OCI-LY7 (cell line): ENCODE results near the gene SPATS2L. TPM values are rescaled to one million over a fixed set of nuclear protein-coding genes. Genes with fewer than 3 reads are reported as not detected.

ENCODE experiments used
- BruUV-seq: library from RNA; stranded (reverse); fragments of 400-500 nt; replicated peaks from 2 replicates; lab custom pipeline; 2021; lab: Mats Ljungman, UMichigan
- CTCF ChIA-PET: fragments of 300-600 bp; sonication (Branson Sonifier 250); formaldehyde crosslinking; loops from one replicate; lab custom pipeline; 2022; ENCODE audit warnings: antibody characterized with exemption; ENCODE audit not compliant: unreplicated experiment; lab: Charles Lee
- POLR2A ChIA-PET: fragments of 300-600 bp; sonication (Branson Sonifier 250); formaldehyde crosslinking; loops from one replicate; lab custom pipeline; 2022; ENCODE audit warnings: antibody characterized with exemption; lab: Charles Lee
- DNase-seq: peaks from one replicate; pipeline ENCODE4 v3.0.0-alpha.2; 2015; ENCODE audit warnings: low spot score
- H2AFZ ChIP-seq: fragments of 200-600 bp; sonication (generic), shearing (Covaris generic); 2 replicates; pipeline ENCODE4 v1.6.1; 2014; ENCODE audit warnings: mild to moderate bottlenecking, antibody characterized with exemption, low read length, moderate library complexity
- H3K27ac ChIP-seq: fragments of 200-600 bp; sonication (generic); 2 replicates; pipeline ENCODE4 v1.5.1; 2014; ENCODE audit warnings: mixed run types, low read depth, mild to moderate bottlenecking, moderate library complexity, low read length, inconsistent platforms; ENCODE audit not compliant: poor library complexity, severe bottlenecking
- H3K36me3 ChIP-seq: fragments of 200-600 bp; sonication (generic); 2 replicates; pipeline ENCODE4 v1.6.1; 2014; ENCODE audit warnings: mild to moderate bottlenecking, antibody characterized with exemption, low read length, moderate library complexity, mixed read lengths; ENCODE audit not compliant: insufficient read depth
- H3K4me1 ChIP-seq: fragments of 200-600 bp; sonication (generic); 2 replicates; pipeline ENCODE4 v1.5.1; 2014; ENCODE audit warnings: mild to moderate bottlenecking, low read length; ENCODE audit not compliant: insufficient read depth, poor library complexity, severe bottlenecking
- H3K4me2 ChIP-seq: fragments of 200-600 bp; sonication (generic); 2 replicates; pipeline ENCODE4 v1.6.1; 2014; ENCODE audit warnings: mild to moderate bottlenecking, low read length
- H3K4me3 ChIP-seq: fragments of 200-600 bp; sonication (generic); 2 replicates; pipeline ENCODE4 v1.5.1; 2014; ENCODE audit warnings: mild to moderate bottlenecking, low read depth, low read length; ENCODE audit not compliant: poor library complexity, severe bottlenecking
- H3K79me2 ChIP-seq: fragments of 200-600 bp; sonication (generic); 2 replicates; pipeline ENCODE4 v1.6.1; 2016; ENCODE audit warnings: low read depth, mild to moderate bottlenecking, low read length, moderate library complexity, mixed read lengths; ENCODE audit not compliant: insufficient read depth
- H3K9me2 ChIP-seq: fragments of 200-600 bp; sonication (generic); 2 replicates; pipeline ENCODE4 v1.6.1; 2016; ENCODE audit warnings: mild to moderate bottlenecking, low read length, mixed read lengths; ENCODE audit not compliant: insufficient read depth
- H3K9me3 ChIP-seq: fragments of 200-600 bp; sonication (generic); 2 replicates; pipeline ENCODE4 v1.6.1; 2014; ENCODE audit warnings: mild to moderate bottlenecking, mixed run types, low read length, mixed read lengths
- H4K20me1 ChIP-seq: fragments of 200-600 bp; sonication (generic); 2 replicates; pipeline ENCODE4 v1.6.1; 2014; ENCODE audit warnings: mild to moderate bottlenecking, antibody characterized with exemption, low read length, moderate library complexity, mixed read lengths; ENCODE audit not compliant: insufficient read depth
- CTCF ChIP-seq: fragments of 200-600 bp; sonication (generic); conservative IDR thresholded peaks from 2 replicates; pipeline ENCODE4 v1.5.1; 2014; ENCODE audit warnings: mild to moderate bottlenecking, antibody characterized with exemption, low read length, moderate library complexity, mixed read lengths
- EZH2phosphoT487 ChIP-seq: fragments of 200-600 bp; sonication (generic); IDR thresholded peaks from 2 replicates; pipeline ENCODE4 v1.6.1; 2018; ENCODE audit warnings: low read depth, borderline replicate concordance, mild to moderate bottlenecking, mixed run types, antibody characterized with exemption, low read length, moderate library complexity, mixed read lengths
- intact Hi-C: fragments of 100-400 bp; cut with micrococcal nuclease; formaldehyde crosslinking; loops from one replicate; pipeline ENCODE4 v1.10.0; 2022; ENCODE audit not compliant: unreplicated experiment
- total RNA-seq, 2 experiments: library from RNA; depleted of rRNA in 1 of 2; stranded (reverse); fragments of >200 nt in 1 of 2; shearing (Covaris generic) in 1 of 2; gene quantifications; 2 replicates each; pipeline ENCODE4 v1.2.3, GENCODE V29; 2014 to 2022

Gene SPATS2L
- total RNA-seq, 2 experiments from 2014 or later = 3.1 to 5.2 TPM

- Histone ChIP-seq H3K4me1 (no peaks in the 10 kb centered on the region), H3K4me2 (no peak overlapping the region), H2AFZ (no peak overlapping the region), H3K9me2 (no peaks in the 10 kb centered on the region), H3K79me2 (no peaks in the 10 kb centered on the region), H3K36me3 (no peaks in the 10 kb centered on the region), H3K27ac (no peak overlapping the region), H3K9me3 (no peaks in the 10 kb centered on the region), H3K4me3 (no peak overlapping the region), H4K20me1 (no peaks in the 10 kb centered on the region)
- ChIA-PET POLR2A (interaction anchor here (0.7 to 1.2 kb wide), 2 partner anchors 10 to 15 kb away, joined by 3 to 5 read pairs; no protein-coding TSS in a partner anchor), CTCF (no interaction called here)
- no TSS peak for BruUV-seq
- no peak for DNase-seq
- intact Hi-C loops = no loop called here
- no peak for TF ChIP-seq CTCF
- no peak for TF ChIP-seq EZH2phosphoT487
These were observed 48.6 kb downstream of the SPATS2L start for GRCh38 chr2:200354833-200355751.

DNA sequence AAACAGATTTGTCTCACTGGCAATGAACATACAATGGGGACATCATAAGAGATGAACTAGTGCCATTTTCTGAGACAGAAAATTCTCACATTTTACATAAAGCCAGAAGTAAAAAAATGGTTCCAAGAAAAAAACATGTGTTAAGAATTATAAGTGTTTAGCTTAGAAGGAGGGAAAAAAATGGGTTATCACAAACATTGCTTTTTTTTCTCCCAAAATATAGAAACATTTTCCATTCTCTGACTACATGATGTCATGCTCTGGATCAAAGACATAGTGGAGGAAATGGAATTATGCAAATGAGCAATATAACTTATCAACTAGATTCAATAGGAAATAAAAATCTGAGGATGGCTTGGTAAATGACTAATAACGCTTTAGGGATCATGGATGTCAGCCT lies 49.8 kb downstream of the SPATS2L start:
- H3K4me2 ChIP-seq = no peak overlapping the region
- H3K9me3 ChIP-seq = no peaks in the 10 kb centered on the region
- no peak overlapping the region for H3K27ac ChIP-seq
- BruUV-seq = no TSS peak
- ChIA-PET CTCF (no interaction called here), POLR2A (interaction anchor here (0.6 kb wide), 1 partner anchor 339 kb away, joined by 3 read pairs; no protein-coding TSS in a partner anchor)
- no peaks in the 10 kb centered on the region for H3K36me3 ChIP-seq
- no peaks in the 10 kb centered on the region for H3K4me1 ChIP-seq
- H2AFZ ChIP-seq = no peak overlapping the region
- no peak for DNase-seq
- no peak for TF ChIP-seq CTCF
- H4K20me1 ChIP-seq = no peaks in the 10 kb centered on the region
- intact Hi-C loops = no loop called here
- H3K9me2 ChIP-seq = no peaks in the 10 kb centered on the region
- H3K4me3 ChIP-seq = no peak overlapping the region
- H3K79me2 ChIP-seq = no peaks in the 10 kb centered on the region

- no peak for DNase-seq
- no peaks in the 10 kb centered on the region for H3K4me1 ChIP-seq
- H3K27ac ChIP-seq = no peak overlapping the region
- BruUV-seq = no TSS peak
- ChIA-PET POLR2A (interaction anchor here (0.6 kb wide), 1 partner anchor 338 kb away, joined by 3 read pairs; no protein-coding TSS in a partner anchor), CTCF (no interaction called here)
- no peaks in the 10 kb centered on the region for H3K79me2 ChIP-seq
- intact Hi-C loops = no loop called here
- H4K20me1 ChIP-seq = no peaks in the 10 kb centered on the region
- no peak overlapping the region for H2AFZ ChIP-seq
- no peak overlapping the region for H3K4me2 ChIP-seq
- H3K4me3 ChIP-seq = no peak overlapping the region
- TF ChIP-seq CTCF = no peak
- TF ChIP-seq EZH2phosphoT487 = no peak
- H3K9me2 ChIP-seq = no peaks in the 10 kb centered on the region
- no peaks in the 10 kb centered on the region for H3K9me3 ChIP-seq
- H3K36me3 ChIP-seq = no peaks in the 10 kb centered on the region
These were observed 50.4 kb downstream of the SPATS2L start for GRCh38 chr2:200356857-200357384.
